K562 (cell line): ENCODE results near the gene ATXN7L1. TPM values are rescaled to one million over a fixed set of nuclear protein-coding genes. Genes with fewer than 3 reads are reported as not detected.

Source experiments
- ARID1B ChIP-seq: fragments of 450-650 bp; IDR thresholded peaks from 2 replicates; pipeline ENCODE4 v1.6.1; 2016; ENCODE audit warnings: antibody characterized with exemption, mild to moderate bottlenecking, inconsistent platforms
- ARID4B ChIP-seq: sonication (generic); formaldehyde crosslinking; IDR thresholded peaks from 2 replicates; pipeline ENCODE4 v1.8.0; 2022; ENCODE audit warnings: mild to moderate bottlenecking, missing genetic modification reagents
- CBFA2T2 ChIP-seq: fragments of 450-650 bp; conservative IDR thresholded peaks from 2 replicates; pipeline ENCODE4 v1.6.1; 2017; ENCODE audit warnings: mild to moderate bottlenecking
- CREB1 ChIP-seq, 2 experiments: sonication (generic) in 1 of 2; formaldehyde crosslinking in 1 of 2; IDR thresholded peaks; 2 replicates each; pipeline versions ENCODE4 v1.6.1 to v1.8.0; 2012 to 2022; ENCODE audit warnings: inconsistent platforms in 1 of 2, mild to moderate bottlenecking in 1 of 2, missing genetic modification reagents in 1 of 2, moderate library complexity in 1 of 2
- CXXC5 ChIP-seq: fragments of 250-450 bp; sonication (Bioruptor Pico); IDR thresholded peaks from 2 replicates; pipeline ENCODE4 v1.8.0; 2022; ENCODE audit warnings: inconsistent platforms, mild to moderate bottlenecking, moderate library complexity
- ETV5 ChIP-seq: sonication (generic); formaldehyde crosslinking; IDR thresholded peaks from 2 replicates; pipeline ENCODE4 v1.4.0; 2020; ENCODE audit warnings: low read depth, mild to moderate bottlenecking, missing genetic modification reagents
- MEIS2 ChIP-seq: fragments of 450-650 bp; IDR thresholded peaks from 2 replicates; pipeline ENCODE4 v1.6.1; 2014; ENCODE audit warnings: mild to moderate bottlenecking; ENCODE audit not compliant: partially characterized antibody
- MTA2 ChIP-seq: fragments of 450-650 bp; IDR thresholded peaks from 2 replicates; pipeline ENCODE4 v1.6.1; 2016; ENCODE audit warnings: low read depth
- NFE2 ChIP-seq: IDR thresholded peaks from 2 replicates; pipeline ENCODE4 v1.6.1; 2014; ENCODE audit warnings: antibody characterized with exemption, low read depth
- PKNOX1 ChIP-seq: fragments of 450-650 bp; IDR thresholded peaks from 2 replicates; pipeline ENCODE4 v1.6.1; 2016
- RBM25 ChIP-seq: fragments of 200-400 bp; formaldehyde crosslinking; IDR thresholded peaks from 2 replicates; pipeline ENCODE4 v1.6.1; 2018; ENCODE audit warnings: low read length, low read depth, moderate library complexity; ENCODE audit not compliant: severe bottlenecking
- RCOR1 ChIP-seq, 2 experiments: IDR thresholded peaks; 2 replicates each; pipeline ENCODE4 v1.6.1; 2012; ENCODE audit warnings: low read depth in 2 of 2, low read length in 2 of 2, borderline replicate concordance in 1 of 2, improper control_type of control experiment in 1 of 2
- TAL1 ChIP-seq: fragments of 450-650 bp; IDR thresholded peaks from 2 replicates; pipeline ENCODE4 v1.6.1; 2016; ENCODE audit warnings: mild to moderate bottlenecking
- TCF3 ChIP-seq: sonication (generic); formaldehyde crosslinking; IDR thresholded peaks from 2 replicates; pipeline ENCODE4 v1.4.0; 2020; ENCODE audit warnings: mild to moderate bottlenecking, missing genetic modification reagents
- VEZF1 ChIP-seq: fragments of 200-800 bp; sonication (Bioruptor generic); IDR thresholded peaks from 2 replicates; pipeline ENCODE4 v1.6.1; 2017; ENCODE audit warnings: missing genetic modification characterization, missing compliant biosample characterization
- XRCC5 ChIP-seq: fragments of 200-400 bp; formaldehyde crosslinking; IDR thresholded peaks from 2 replicates; pipeline ENCODE4 v1.6.1; 2017; ENCODE audit warnings: low read depth, mild to moderate bottlenecking, low read length
- ZNF408 ChIP-seq: fragments of 250-450 bp; sonication (Bioruptor Pico); IDR thresholded peaks from 2 replicates; pipeline ENCODE4 v1.4.0; 2020; ENCODE audit warnings: low read depth, mild to moderate bottlenecking, moderate library complexity
- ZNF507 ChIP-seq: conservative IDR thresholded peaks from 2 replicates; pipeline ENCODE4 v1.6.1; 2017; ENCODE audit warnings: missing genetic modification characterization, missing compliant biosample characterization
- ZNF586 ChIP-seq: fragments of 450-650 bp; formaldehyde crosslinking; conservative IDR thresholded peaks from 2 replicates; pipeline ENCODE4 v1.4.0; 2020; ENCODE audit warnings: mild to moderate bottlenecking, moderate library complexity
- polyA plus RNA-seq, 8 experiments: library from polyadenylated mRNA; depleted of rRNA in 4 of 8; stranded (reverse) in 5 of 8; unstranded in 3 of 8; fragments of >200 nt; fragmentation: Nextera tagmentation in 2 of 8; fragmentation: Illumina TruSeq in 1 of 8; extraction: Ambion mirVana in 2 of 8; extraction: Trizol in 1 of 8; gene quantifications; 2 replicates each; pipeline versions ENCODE4 v1.2.1 to v1.2.3, GENCODE V29; 2011 to 2014; ENCODE audit warnings: inconsistent platforms in 1 of 8, missing spikeins in 1 of 8
- total RNA-seq, 7 experiments: library from RNA; depleted of rRNA in 6 of 7; stranded (reverse); fragments of >200 nt in 6 of 7; fragmentation: Illumina TruSeq in 2 of 7; extraction: Trizol in 2 of 7; gene quantifications; 2 replicates each; pipeline versions ENCODE4 v1.2.1 to v1.2.3, GENCODE V29; 2011 to 2021; ENCODE audit warnings: low replicate concordance in 1 of 7

The ATXN7L1 gene
- total and polyA plus RNA-seq, 9 of the 15 experiments (the other 6 are each of a cell fraction or from before 2014, with no cell fraction given) = 6.6 to 13.7 (median 10.7) TPM

- TF ChIP-seq ARID4B (CRISPR knock-in tag) (0 out of 2 replicates have a peak, but pooled peaks have one; percentile 49), RBM25 (no peak), MTA2 (0 out of 2 replicates have a peak, but pooled peaks have one; percentile 14), PKNOX1 (peak; percentile 17; the same call in 1 of the 2 replicates), VEZF1 (CRISPR knock-in tag) (peak; percentile 66), ARID1B (peak; percentile 40; the same call in 1 of the 2 replicates), XRCC5 (no peak), TAL1 (0 out of 2 replicates have a peak, but pooled peaks have one; percentile 14), ZNF586 (CRISPR knock-in tag) (no peak), CBFA2T2 (peak; percentile 28), ETV5 (CRISPR knock-in tag) (0 out of 2 replicates have a peak, but pooled peaks have one; percentile 41), MEIS2 (peak; percentile 55), CXXC5 (CRISPR knock-in tag) (peak; percentile 21; the same call in 1 of the 2 replicates), ZNF507 (tag) (no peak), TCF3 (CRISPR knock-in tag) (peak; percentile 81), CREB1 (IDR thresholded peaks at IDR 0.05) (no peak), CREB1 (CRISPR knock-in tag; IDR thresholded peaks at IDR 0.05) (no peak), RCOR1 (IDR thresholded peaks at IDR 0.05; ENCODE audit: borderline replicate concordance in 1 of 2, low read depth in 2 of 2, low read length in 2 of 2) (peak in 1 of 2 experiments; percentile 22; a peak in 1 of 4 replicates), ZNF408 (no peak), NFE2 (no peak)
These were observed 220.7 kb downstream of the ATXN7L1 start (continued) for GRCh38 chr7:105655500-105656380.
